Activated CD4-positive, alpha-beta T cell treated with anti-CD3 and anti-CD28 coated beads, Interleukin-2, amount 10 ng/mL, durations not matched to agents 7 days and 5 days (primary cell): Measurements from ENCODE around the gene RAPGEF1. TPM values are rescaled to one million over a fixed set of nuclear protein-coding genes. Genes with fewer than 3 reads are reported as not detected.
"Not testable (repeated sequence)": the region's sequence is repeated elsewhere in the genome, so short reads cannot be mapped to it uniquely, and the experiment has no call there.

ENCODE experiments used
- CTCF ChIA-PET: fragments of 350-600 bp; sonication (Branson Sonifier 250); formaldehyde crosslinking; loops from one replicate; lab custom pipeline; 2021; ENCODE audit warnings: antibody characterized with exemption; lab: Charles Lee
- POLR2A ChIA-PET: fragments of 350-600 bp; sonication (Branson Sonifier 250); formaldehyde crosslinking; loops from one replicate; lab custom pipeline; 2021; ENCODE audit warnings: antibody characterized with exemption; lab: Charles Lee
- DNase-seq: peaks from one replicate; pipeline ENCODE4 v3.0.0-alpha.2; 2020
- H3K27ac Mint-ChIP-seq: one replicate; pipeline ENCODE4 v1.8.0; 2021; ENCODE audit warnings: mild to moderate bottlenecking, moderate library complexity, mixed read lengths
- H3K27me3 Mint-ChIP-seq: one replicate; pipeline ENCODE4 v1.8.0; 2021; ENCODE audit warnings: mixed read lengths
- H3K36me3 Mint-ChIP-seq: one replicate; pipeline ENCODE4 v1.8.0; 2021; ENCODE audit warnings: low read depth, mixed read lengths
- H3K4me1 Mint-ChIP-seq: one replicate; pipeline ENCODE4 v1.8.0; 2021; ENCODE audit warnings: mixed read lengths
- H3K4me3 Mint-ChIP-seq: one replicate; pipeline ENCODE4 v1.8.0; 2021; ENCODE audit warnings: mild to moderate bottlenecking, moderate library complexity, mixed read lengths
- H3K9me3 Mint-ChIP-seq: one replicate; pipeline ENCODE4 v1.8.0; 2021; ENCODE audit warnings: mixed read lengths
- total RNA-seq, 2 experiments: library from RNA; stranded (reverse); gene quantifications; one replicate each; pipeline ENCODE4 v1.2.3, GENCODE V29; 2021

RAPGEF1 gene
- total RNA-seq, 2 experiments from 2014 or later, result 128 to 129 TPM

DNA sequence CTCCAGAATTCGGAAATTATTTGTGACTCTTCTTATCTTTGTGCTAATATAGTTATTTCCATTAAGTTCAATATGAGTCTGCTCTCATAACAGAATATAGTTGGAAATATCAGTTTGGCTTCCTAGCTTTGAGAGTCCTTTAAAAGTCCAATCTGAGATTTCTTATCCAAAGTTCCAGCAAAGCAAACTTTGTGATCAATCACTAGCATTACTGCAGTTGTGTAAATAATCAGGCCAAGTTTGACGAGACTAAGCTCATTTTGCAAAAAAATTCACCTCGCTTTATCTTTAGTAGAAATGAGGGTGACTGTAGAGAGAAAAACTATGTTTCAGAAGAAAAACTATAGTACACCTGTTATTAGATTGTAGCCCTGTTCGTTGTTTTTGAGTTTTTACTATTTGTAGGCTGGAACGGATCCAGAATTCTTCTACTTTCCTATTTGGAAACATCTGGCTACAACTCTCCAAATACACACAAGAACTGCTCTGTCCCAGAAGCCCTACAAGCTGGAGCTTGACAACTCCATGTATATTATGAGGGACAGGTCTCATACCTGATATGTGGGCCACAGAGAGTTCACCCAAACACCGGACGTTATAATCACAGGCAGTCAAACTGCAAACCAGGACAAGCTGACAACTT lies 47.8 kb downstream of the RAPGEF1 start:
- POLR2A ChIA-PET, result interaction anchor here (0.6 kb wide), 1 partner anchor 15 kb away, joined by 3 read pairs; no protein-coding TSS in a partner anchor
- H3K4me1 Mint-ChIP-seq, result peaks cover 67% of the 10 kb centered on the region
- no peaks in the 10 kb centered on the region for H3K9me3 Mint-ChIP-seq
- no peak overlapping the region for H3K4me3 Mint-ChIP-seq
- no peak overlapping the region for H3K27ac Mint-ChIP-seq
- no peaks in the 10 kb centered on the region for H3K27me3 Mint-ChIP-seq
- peaks cover 12% of the 10 kb centered on the region for H3K36me3 Mint-ChIP-seq
- no peak for DNase-seq
- CTCF ChIA-PET, result interaction anchor here (1.4 to 7.5 kb wide), 3 partner anchors 12 to 47 kb away, joined by 4 to 47 read pairs (median 4); no protein-coding TSS in a partner anchor

DNA sequence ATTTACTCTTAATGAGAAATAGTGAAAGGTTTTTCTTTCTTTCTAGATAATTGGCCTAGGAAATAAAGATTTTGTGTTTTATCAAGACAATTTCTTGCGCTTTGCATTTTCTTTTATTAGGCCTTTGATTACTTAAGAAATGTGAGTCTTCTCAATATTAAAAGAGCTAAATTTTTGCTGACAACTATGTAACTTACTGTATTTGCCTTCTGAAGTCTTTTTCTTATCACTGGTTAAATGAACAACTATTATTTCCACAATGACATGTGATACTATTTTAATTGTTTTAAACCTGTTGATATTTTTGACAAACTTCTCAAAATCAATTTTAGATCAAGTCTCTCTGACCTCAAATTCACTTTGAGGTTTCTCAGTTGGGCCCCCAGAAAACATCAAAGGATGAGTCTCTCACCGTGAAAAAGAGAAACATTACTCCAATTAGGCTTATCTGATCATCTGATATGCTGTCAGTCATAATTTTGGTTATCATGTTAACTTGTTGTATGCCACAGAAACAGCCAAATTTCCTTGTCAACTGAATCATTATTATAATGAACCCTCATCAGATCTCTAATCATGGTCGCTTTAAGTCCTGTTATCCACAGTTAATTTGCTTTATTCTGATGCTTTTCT lies 48.8 kb downstream of the RAPGEF1 start:
- Mint-ChIP-seq H3K9me3 (no peaks in the 10 kb centered on the region), H3K4me3 (peak overlapping the region; percentile 16), H3K36me3 (peaks cover 12% of the 10 kb centered on the region), H3K4me1 (peaks cover 61% of the 10 kb centered on the region), H3K27ac (peak overlapping the region; percentile 4), H3K27me3 (no peaks in the 10 kb centered on the region)
- ChIA-PET CTCF (no interaction called here), POLR2A (no interaction called here)
- DNase-seq, result no peak

DNA sequence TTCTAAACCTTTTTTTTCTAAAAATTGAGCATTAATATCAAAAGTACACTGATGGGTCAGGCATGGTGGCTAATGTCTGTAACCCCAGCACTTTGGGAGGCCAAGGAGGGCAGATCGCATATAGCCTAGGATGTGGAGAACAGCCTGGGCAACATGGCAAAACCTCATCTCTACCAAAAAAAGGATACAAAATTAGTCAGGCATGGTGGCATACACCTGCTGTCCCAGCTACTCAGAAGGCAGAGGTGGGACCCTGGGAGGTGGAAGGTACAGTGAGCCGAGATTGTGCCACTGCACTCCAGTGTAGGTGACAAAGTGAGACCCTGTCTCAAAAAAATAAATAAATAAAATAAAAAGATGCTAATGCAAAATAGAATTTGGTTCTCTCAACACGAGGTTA lies 49.4 kb downstream of the RAPGEF1 start:
- ChIA-PET POLR2A (no interaction called here), CTCF (no interaction called here)
- peaks cover 58% of the 10 kb centered on the region for H3K4me1 Mint-ChIP-seq
- H3K4me3 Mint-ChIP-seq, result no peak overlapping the region
- DNase-seq, result no peak
- H3K9me3 Mint-ChIP-seq, result no peaks in the 10 kb centered on the region
- H3K27me3 Mint-ChIP-seq, result no peaks in the 10 kb centered on the region
- peaks cover 12% of the 10 kb centered on the region for H3K36me3 Mint-ChIP-seq
- no peak overlapping the region for H3K27ac Mint-ChIP-seq

DNA sequence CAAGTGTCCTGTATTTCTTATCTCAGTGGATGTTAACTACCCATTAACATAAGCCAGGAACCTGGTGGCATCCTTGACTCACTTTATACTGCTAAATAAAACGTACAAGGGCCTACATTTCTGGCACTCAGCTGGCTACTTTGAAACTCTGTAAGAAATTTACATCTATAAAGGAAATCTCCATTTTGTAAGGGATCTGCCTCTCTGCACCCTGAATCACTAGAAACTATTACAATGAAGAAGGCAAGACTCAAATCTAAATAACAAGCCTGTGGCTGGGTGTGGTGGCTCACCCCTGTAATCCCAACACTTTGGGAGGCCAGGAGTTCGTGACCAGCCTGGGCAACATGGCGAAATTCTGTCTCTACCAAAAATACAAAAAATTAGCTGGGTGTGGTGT lies 51.5 kb downstream of the RAPGEF1 start:
- H3K9me3 Mint-ChIP-seq, result no peaks in the 10 kb centered on the region
- peaks cover 7% of the 10 kb centered on the region for H3K36me3 Mint-ChIP-seq
- POLR2A ChIA-PET, result no interaction called here
- H3K4me3 Mint-ChIP-seq, result no peak overlapping the region
- no peaks in the 10 kb centered on the region for H3K27me3 Mint-ChIP-seq
- no peak overlapping the region for H3K27ac Mint-ChIP-seq
- H3K4me1 Mint-ChIP-seq, result peaks cover 45% of the 10 kb centered on the region
- CTCF ChIA-PET, result no interaction called here
- no peak for DNase-seq

DNA sequence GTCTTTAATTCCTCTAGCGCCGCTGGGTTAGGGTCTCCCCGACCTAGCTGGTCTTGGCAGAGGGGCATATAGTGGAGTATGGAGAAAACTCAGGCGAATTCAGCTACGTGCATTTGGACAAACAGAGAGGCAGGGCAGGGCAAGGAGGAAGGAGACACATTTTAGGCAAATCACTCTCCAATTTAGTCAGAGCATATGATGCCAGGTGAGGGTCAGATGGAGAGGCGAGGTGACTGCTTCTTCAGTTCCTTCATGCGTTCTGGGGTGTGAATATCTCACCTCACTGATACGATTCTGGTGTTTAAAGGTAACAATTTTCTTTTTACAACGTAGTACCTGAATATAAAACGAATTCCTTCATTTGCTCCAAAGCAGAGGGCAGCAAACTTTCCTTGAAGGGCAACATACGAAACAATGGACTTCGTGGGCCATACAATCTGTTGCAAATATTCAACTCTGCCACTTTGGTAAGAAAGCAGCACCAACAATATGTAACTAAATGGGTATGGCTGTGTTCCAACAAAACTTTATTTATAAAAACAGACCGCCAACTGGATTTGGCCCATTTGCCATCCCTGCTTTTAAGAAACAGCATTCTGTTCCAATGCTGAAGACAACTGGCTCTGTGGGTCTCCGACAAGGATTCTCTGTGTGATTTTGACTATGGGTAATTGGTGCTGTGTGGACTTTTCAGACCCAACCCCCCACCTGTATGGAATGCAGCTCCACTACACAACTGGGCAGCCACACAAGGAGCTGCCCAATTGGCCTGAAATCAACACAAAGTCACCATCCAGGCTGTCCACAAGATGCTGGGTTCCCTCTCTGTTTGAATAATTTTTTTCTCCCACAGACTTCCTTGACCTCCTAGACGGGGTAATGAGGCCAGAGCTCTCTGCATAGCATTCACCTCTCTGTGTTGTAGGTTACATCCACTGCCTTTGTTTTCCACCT lies 53.8 kb downstream of the RAPGEF1 start:
- Mint-ChIP-seq H3K4me3 (no peak overlapping the region), H3K4me1 (peaks cover 38% of the 10 kb centered on the region), H3K27ac (no peak overlapping the region), H3K27me3 (no peaks in the 10 kb centered on the region), H3K9me3 (no peaks in the 10 kb centered on the region), H3K36me3 (peaks cover 7% of the 10 kb centered on the region)
- ChIA-PET POLR2A (no interaction called here), CTCF (no interaction called here)
- DNase-seq, result no peak

DNA sequence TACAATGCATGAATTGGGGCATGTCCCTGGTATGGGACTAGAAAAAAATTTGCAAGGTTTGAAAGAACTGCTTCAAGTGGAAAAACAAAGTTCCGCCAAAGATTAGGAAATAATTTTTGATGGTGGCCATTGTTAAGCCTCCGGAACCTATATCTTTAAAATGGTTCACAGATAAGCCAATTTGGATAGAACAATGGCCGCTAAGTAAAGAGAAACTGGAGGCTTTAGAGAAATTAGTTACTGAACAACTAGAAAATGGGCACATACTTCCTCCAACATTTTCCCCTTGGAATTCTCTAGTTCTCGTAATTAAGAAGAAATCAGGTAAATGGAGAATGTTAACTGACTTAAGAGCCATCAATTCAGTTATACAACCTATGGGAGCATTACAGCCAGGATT lies 56.8 kb downstream of the RAPGEF1 start:
- H3K9me3 Mint-ChIP-seq, H3K27ac Mint-ChIP-seq, DNase-seq, H3K27me3 Mint-ChIP-seq, H3K4me3 Mint-ChIP-seq, POLR2A ChIA-PET: not testable (repeated sequence)
- Mint-ChIP-seq H3K4me1 (peaks cover 51% of the 10 kb centered on the region), H3K36me3 (peaks cover 10% of the 10 kb centered on the region)
- CTCF ChIA-PET, result interaction anchor here (7.4 kb wide), 1 partner anchor 12 kb away, joined by 47 read pairs; no protein-coding TSS in a partner anchor

DNA sequence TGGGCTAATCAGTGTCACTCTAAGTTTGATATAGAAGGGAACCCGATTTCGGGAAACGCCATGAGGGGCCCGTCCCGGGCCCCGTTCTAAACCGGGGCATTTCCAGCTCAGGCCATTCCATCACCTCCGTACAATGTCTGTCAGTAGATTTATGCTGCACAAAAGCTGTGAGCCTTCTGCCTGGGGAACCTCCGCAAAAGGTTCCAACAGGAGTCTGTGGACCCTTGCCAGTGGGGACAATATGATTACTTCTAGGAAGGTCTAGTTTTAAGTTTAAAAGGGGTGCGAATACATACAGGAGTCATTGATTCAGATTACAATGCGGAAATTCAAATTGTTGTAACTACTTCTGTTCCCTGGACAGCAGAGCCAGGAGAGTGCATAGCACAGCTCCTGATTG lies 57.6 kb downstream of the RAPGEF1 start:
- Mint-ChIP-seq H3K9me3 (no peaks in the 10 kb centered on the region), H3K4me1 (peaks cover 59% of the 10 kb centered on the region), H3K4me3 (no peak overlapping the region), H3K27me3 (no peaks in the 10 kb centered on the region), H3K36me3 (peaks cover 10% of the 10 kb centered on the region), H3K27ac (no peak overlapping the region)
- ChIA-PET CTCF (interaction anchor here (5.9 to 7.4 kb wide), 2 partner anchors 13 to 57 kb away, joined by 33 to 47 read pairs; partner anchors contain the start of gene RAPGEF1), POLR2A (no interaction called here)
- DNase-seq, result no peak

DNA sequence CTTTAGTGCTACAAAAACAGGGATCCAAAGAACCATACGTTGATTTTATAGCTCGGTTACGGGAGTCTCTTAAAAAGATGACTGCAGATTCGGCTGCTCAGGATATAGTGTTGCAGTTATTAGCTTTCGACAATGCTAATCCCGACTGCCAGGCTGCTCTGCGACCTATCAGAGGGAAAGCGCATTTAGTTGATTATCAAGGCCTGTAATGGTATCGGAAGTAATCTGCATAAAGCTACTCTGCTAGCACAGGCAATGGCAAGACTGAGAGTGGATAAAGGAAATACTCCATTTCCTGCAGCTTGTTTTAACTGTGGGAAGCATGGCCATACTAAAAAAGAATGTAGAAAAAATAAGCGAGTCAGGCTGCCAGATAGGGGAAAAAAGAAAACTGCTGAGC lies 58.0 kb downstream of the RAPGEF1 start:
- DNase-seq, H3K4me3 Mint-ChIP-seq, H3K27ac Mint-ChIP-seq, H3K27me3 Mint-ChIP-seq, H3K9me3 Mint-ChIP-seq, POLR2A ChIA-PET: not testable (repeated sequence)
- peaks cover 64% of the 10 kb centered on the region for H3K4me1 Mint-ChIP-seq
- peaks cover 12% of the 10 kb centered on the region for H3K36me3 Mint-ChIP-seq
- CTCF ChIA-PET, result interaction anchor here (1.3 to 7.4 kb wide), 4 partner anchors 13 to 58 kb away, joined by 3 to 47 read pairs (median 18); partner anchors contain the start of gene RAPGEF1

DNA sequence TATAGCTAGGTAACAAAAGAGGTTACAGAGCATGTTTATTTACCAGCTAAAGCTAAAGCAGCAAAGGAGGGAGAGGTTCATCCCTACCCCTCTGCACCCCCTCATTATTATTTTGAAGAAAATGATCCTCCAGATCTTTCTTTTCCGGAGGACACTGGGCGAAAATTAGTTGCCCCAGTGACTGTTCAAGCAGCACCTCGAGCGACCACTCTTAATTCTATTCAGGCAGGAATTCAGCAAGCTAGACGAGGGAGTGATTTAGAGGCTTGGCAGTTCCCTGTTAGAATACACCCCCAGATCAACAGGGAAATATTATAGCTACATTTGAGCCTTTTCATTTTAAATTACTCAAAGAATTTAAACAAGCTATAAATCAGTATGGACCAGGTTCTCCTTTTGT lies 58.8 kb downstream of the RAPGEF1 start:
- H3K27ac Mint-ChIP-seq, result peak overlapping the region; percentile 26
- peaks cover 12% of the 10 kb centered on the region for H3K36me3 Mint-ChIP-seq
- H3K4me3 Mint-ChIP-seq, H3K9me3 Mint-ChIP-seq, POLR2A ChIA-PET, H3K27me3 Mint-ChIP-seq, DNase-seq: not testable (repeated sequence)
- H3K4me1 Mint-ChIP-seq, result peaks cover 69% of the 10 kb centered on the region
- CTCF ChIA-PET, result interaction anchor here (1.1 to 7.4 kb wide), 5 partner anchors 14 to 59 kb away, joined by 3 to 47 read pairs (median 4); partner anchors contain the start of gene RAPGEF1

DNA sequence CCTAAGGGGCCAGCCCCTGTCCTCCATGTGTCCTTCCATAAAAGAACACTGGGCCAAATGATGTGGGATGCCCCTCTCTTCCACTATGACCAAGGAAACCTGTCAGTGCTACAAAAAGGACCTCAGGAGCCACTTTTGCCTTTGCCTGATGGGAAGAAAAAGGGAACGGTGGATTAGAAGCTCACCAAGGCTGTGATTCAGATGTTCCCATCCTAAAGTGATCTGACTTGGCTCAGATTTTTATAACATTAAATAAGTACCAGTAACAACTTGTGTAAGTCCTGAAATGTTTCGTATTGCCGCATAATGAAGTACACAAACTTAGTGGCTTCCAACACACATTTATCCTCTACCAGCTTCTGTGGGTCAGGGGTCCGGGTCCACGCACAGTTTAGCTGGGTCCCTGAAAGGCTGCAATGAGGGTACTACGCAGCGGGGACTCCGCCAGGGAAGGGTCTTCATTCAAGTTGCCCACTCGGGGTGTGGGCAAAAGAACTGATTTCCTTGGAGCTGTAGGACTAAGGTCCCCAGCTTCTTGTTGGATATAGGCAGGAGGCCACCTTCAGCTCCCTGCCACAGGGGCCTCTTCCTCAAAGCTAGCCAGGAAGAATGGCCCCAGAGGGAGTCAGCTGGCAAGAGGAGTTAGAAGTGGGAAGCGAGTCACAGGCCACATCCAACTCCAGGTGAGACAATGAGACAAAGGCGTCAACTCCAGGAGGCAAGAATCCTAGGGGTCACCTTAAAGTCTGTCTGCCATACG lies 60.4 kb downstream of the RAPGEF1 start:
- no peaks in the 10 kb centered on the region for H3K9me3 Mint-ChIP-seq
- ChIA-PET CTCF (interaction anchor here (0.6 to 7.5 kb wide), 12 partner anchors 13 to 379 kb away, joined by 3 to 47 read pairs (median 4); partner anchors contain the start of gene RAPGEF1), POLR2A (interaction anchor here (1.3 kb wide), 1 partner anchor 10 kb away, joined by 3 read pairs; no protein-coding TSS in a partner anchor)
- H3K36me3 Mint-ChIP-seq, result peaks cover 18% of the 10 kb centered on the region
- no peaks in the 10 kb centered on the region for H3K27me3 Mint-ChIP-seq
- H3K4me3 Mint-ChIP-seq, result no peak overlapping the region
- peaks cover 79% of the 10 kb centered on the region for H3K4me1 Mint-ChIP-seq
- DNase-seq, result no peak
- H3K27ac Mint-ChIP-seq, result peak overlapping the region; percentile 56

DNA sequence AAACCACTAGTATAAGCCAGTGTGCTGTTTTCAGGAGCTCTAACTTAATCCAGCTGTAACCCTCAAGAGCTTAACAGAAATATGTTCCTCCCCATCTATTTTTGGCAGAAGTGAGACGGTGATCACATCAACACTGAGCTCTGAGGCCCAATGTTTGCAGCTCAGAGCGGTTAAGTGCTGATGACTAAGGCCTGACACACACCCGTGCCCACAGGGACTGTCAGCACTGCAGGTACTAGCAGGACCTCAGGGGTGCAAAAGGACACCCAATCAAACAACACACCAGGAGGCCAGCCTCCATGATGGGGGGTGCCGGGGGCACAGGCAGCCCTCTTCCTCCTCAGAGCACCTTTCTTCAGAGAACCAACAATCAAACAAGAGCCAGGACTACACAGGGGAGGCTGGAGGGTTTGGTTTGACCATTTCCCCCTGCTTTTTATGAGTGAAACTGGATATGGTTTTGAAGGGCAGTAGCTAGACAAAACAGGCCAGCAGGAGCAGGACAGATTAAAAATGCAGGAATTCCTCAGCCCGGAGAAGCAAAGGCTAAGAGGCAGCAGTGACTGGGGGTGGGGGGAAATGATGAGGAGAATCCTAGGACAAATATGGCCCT lies 61.3 kb downstream of the RAPGEF1 start:
- CTCF ChIA-PET, result interaction anchor here (0.8 to 7.5 kb wide), 12 partner anchors 12 to 72 kb away, joined by 3 to 47 read pairs (median 5); partner anchors contain the start of gene RAPGEF1
- Mint-ChIP-seq H3K27me3 (no peaks in the 10 kb centered on the region), H3K4me1 (peaks cover 84% of the 10 kb centered on the region), H3K9me3 (no peaks in the 10 kb centered on the region), H3K36me3 (peaks cover 20% of the 10 kb centered on the region), H3K4me3 (peak overlapping the region; percentile 7), H3K27ac (peak overlapping the region; percentile 92)
- peak; percentile 75 for DNase-seq
- POLR2A ChIA-PET, result interaction anchor here (1.3 to 1.9 kb wide), 3 partner anchors 9 to 41 kb away, joined by 3 to 6 read pairs (median 5); no protein-coding TSS in a partner anchor
